ENCODE results near the gene KCNK6.

The KCNK6 gene

GRCh38 chr19:38320969-38321339 is 1.3 kb downstream of the KCNK6 start:
- Histone ChIP-seq H3K36me3 (replicated peaks) (peaks cover 3% of the 10 kb centered on the region), H3K27ac (no peak overlapping the region), H3K4me3 (ENCODE audit: low read depth, low read length) (no peak overlapping the region), H3K27me3 (replicated peaks) (no peaks in the 10 kb centered on the region)
- in situ Hi-C loops (cut with HindIII; ENCODE audit: low pct_ligation_motif_present, low sequenced_read_pairs) = no loop called here
- no peak for DNase-seq
- no peak for TF ChIP-seq CTCF (IDR thresholded peaks at IDR 0.05; ENCODE audit: low read depth, low read length, missing control alignments)

GRCh38 chr19:38321646-38322196 is 2.1 kb downstream of the KCNK6 start:
- H3K27ac ChIP-seq = no peak overlapping the region
- H3K27me3 ChIP-seq (replicated peaks) = no peaks in the 10 kb centered on the region
- H3K4me3 ChIP-seq (ENCODE audit: low read depth, low read length) = no peak overlapping the region
- peaks cover 3% of the 10 kb centered on the region for H3K36me3 ChIP-seq (replicated peaks)
- TF ChIP-seq CTCF (IDR thresholded peaks at IDR 0.05; ENCODE audit: low read depth, low read length, missing control alignments) = no peak
- in situ Hi-C loops (cut with HindIII; ENCODE audit: low pct_ligation_motif_present, low sequenced_read_pairs) = no loop called here
- DNase-seq = no peak

- H3K4me3 ChIP-seq (ENCODE audit: low read depth, low read length) = no peak overlapping the region
- no peak for TF ChIP-seq CTCF (IDR thresholded peaks at IDR 0.05; ENCODE audit: low read depth, low read length, missing control alignments)
- H3K27me3 ChIP-seq (replicated peaks) = no peaks in the 10 kb centered on the region
- peaks cover 8% of the 10 kb centered on the region for H3K36me3 ChIP-seq (replicated peaks)
- in situ Hi-C loops (cut with HindIII; ENCODE audit: low pct_ligation_motif_present, low sequenced_read_pairs) = no loop called here
- no peak for DNase-seq
- no peak overlapping the region for H3K27ac ChIP-seq
These were observed 3.6 kb downstream of the KCNK6 start for GRCh38 chr19:38323291-38323690.

- TF ChIP-seq CTCF (IDR thresholded peaks at IDR 0.05; ENCODE audit: low read depth, low read length, missing control alignments) = no peak
- peaks cover 10% of the 10 kb centered on the region for H3K36me3 ChIP-seq (replicated peaks)
- in situ Hi-C loops (cut with HindIII; ENCODE audit: low pct_ligation_motif_present, low sequenced_read_pairs) = no loop called here
- DNase-seq = no peak
- no peaks in the 10 kb centered on the region for H3K27me3 ChIP-seq (replicated peaks)
- no peak overlapping the region for H3K27ac ChIP-seq
- no peak overlapping the region for H3K4me3 ChIP-seq (ENCODE audit: low read depth, low read length)
These were observed 4.8 kb downstream of the KCNK6 start for GRCh38 chr19:38324431-38324830.

- no peak for TF ChIP-seq CTCF (IDR thresholded peaks at IDR 0.05; ENCODE audit: low read depth, low read length, missing control alignments)
- Histone ChIP-seq H3K27me3 (replicated peaks) (no peaks in the 10 kb centered on the region), H3K4me3 (ENCODE audit: low read depth, low read length) (no peak overlapping the region), H3K36me3 (replicated peaks) (peaks cover 10% of the 10 kb centered on the region), H3K27ac (no peak overlapping the region)
- no peak for DNase-seq
- in situ Hi-C loops (cut with HindIII; ENCODE audit: low pct_ligation_motif_present, low sequenced_read_pairs) = no loop called here
These were observed 6.9 kb downstream of the KCNK6 start for GRCh38 chr19:38326591-38326990.

GRCh38 chr19:38329651-38330050 is 10.0 kb downstream of the KCNK6 start:
- Histone ChIP-seq H3K27me3 (replicated peaks) (no peaks in the 10 kb centered on the region), H3K36me3 (replicated peaks) (peaks cover 6% of the 10 kb centered on the region), H3K4me3 (ENCODE audit: low read depth, low read length) (no peak overlapping the region), H3K27ac (no peak overlapping the region)
- in situ Hi-C loops (cut with HindIII; ENCODE audit: low pct_ligation_motif_present, low sequenced_read_pairs) = no loop called here
- no peak for TF ChIP-seq CTCF (IDR thresholded peaks at IDR 0.05; ENCODE audit: low read depth, low read length, missing control alignments)
- DNase-seq = no peak
